ENCODE data around the gene C4orf51.
A peak's percentile ranks its signal among the peaks of the same experiment; 100 is the strongest.

The C4orf51 gene

DNA sequence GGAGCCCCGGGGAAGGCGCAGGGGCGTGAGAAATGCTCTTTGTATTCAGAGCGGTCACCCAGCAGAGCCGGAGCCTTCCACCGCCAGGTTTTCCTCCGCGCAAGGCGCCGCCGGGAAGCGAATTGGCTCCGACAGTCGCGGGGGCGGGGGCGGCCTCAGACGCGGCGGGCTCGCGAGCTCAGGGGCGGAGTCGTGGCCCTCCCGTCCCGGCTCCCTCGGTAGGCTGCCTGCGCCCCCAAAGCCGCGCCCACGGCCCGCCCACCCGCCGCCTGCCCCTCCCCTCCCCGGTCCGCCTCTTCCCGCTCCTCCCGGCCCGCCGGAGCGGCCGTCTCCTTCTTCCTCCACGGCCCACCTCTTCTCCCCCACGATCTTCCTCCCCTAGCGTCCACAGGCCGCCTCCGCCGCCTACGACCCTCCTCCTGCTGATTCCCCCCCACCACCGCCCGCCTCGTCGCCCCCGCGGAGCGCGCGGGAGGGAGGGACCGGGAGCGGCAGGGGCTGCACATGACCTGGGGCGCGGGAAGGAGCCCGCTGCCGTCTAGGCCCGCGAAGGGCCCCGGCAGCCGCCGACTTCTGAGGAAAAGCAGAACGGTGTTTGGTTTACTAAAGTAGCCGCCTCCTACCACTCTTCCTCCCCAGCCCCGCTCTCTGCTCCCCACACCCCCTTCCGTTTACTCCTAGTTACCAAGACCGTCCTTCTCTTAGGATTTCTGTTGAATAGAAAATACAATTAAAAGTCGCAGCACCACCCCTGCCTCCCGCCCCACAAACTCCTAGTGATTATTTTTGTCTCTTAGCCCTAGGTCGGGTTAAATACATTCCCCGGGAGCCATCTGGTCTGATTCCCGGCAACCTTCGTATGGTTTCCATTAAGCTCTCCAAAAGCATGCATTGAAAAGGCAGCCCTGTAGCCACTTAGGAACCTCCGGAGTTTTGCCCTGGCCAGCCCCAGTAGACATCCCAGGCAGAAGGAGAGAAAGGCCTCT lies 53.2 kb downstream of the C4orf51 start:
- H3K4me3 ChIP-seq (ENCODE audit: low read depth in 1 of 2, low read length in 1 of 2): peak overlapping the region; percentile 45 to 62
- H3K9me3 ChIP-seq: no peaks in the 10 kb centered on the region
- peaks cover 34% of the 10 kb centered on the region for H3K27me3 ChIP-seq
- TF ChIP-seq, protein P1, sequence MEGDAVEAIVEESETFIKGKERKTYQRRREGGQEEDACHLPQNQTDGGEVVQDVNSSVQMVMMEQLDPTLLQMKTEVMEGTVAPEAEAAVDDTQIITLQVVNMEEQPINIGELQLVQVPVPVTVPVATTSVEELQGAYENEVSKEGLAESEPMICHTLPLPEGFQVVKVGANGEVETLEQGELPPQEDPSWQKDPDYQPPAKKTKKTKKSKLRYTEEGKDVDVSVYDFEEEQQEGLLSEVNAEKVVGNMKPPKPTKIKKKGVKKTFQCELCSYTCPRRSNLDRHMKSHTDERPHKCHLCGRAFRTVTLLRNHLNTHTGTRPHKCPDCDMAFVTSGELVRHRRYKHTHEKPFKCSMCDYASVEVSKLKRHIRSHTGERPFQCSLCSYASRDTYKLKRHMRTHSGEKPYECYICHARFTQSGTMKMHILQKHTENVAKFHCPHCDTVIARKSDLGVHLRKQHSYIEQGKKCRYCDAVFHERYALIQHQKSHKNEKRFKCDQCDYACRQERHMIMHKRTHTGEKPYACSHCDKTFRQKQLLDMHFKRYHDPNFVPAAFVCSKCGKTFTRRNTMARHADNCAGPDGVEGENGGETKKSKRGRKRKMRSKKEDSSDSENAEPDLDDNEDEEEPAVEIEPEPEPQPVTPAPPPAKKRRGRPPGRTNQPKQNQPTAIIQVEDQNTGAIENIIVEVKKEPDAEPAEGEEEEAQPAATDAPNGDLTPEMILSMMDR (IDR thresholded peaks at IDR 0.05): no peak
- peaks cover 0 to 13% of the 10 kb centered on the region in 2 experiments for H3K4me1 ChIP-seq (ENCODE audit: control insufficient read depth in 1 of 2, insufficient read depth in 1 of 2, low read depth in 1 of 2, low read length in 1 of 2)
- H3K36me3 ChIP-seq: no peaks in the 10 kb centered on the region
- H3K27ac ChIP-seq: peak overlapping the region; percentile 41

DNA sequence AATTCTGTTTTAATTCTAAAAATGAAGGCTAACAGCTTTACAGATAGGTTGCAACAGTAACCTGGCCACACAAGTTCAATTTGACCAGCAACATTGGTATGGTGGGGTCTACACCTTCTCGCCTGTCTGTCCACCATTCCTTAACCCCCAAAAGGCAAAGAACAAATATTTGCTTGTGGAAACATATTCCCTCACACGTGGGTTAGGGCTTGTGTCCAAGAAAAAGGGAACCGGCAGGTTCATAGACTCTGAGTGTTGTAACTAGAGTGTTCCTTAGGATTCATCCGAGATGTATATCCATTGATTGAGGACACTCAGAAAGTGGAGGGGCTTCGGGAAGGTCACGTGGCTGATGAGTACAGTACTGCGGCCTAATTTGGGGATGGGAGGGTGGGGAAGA lies 54.1 kb downstream of the C4orf51 start:
- H3K4me1 ChIP-seq (ENCODE audit: control insufficient read depth in 1 of 2, insufficient read depth in 1 of 2, low read depth in 1 of 2, low read length in 1 of 2): peaks cover 0 to 13% of the 10 kb centered on the region in 2 experiments
- no peaks in the 10 kb centered on the region for H3K36me3 ChIP-seq
- no peaks in the 10 kb centered on the region for H3K9me3 ChIP-seq
- no peak overlapping the region for H3K4me3 ChIP-seq (ENCODE audit: low read depth in 1 of 2, low read length in 1 of 2)
- TF ChIP-seq, protein P1 (IDR thresholded peaks at IDR 0.05): no peak
- no peak overlapping the region for H3K27ac ChIP-seq
- H3K27me3 ChIP-seq: peaks cover 34% of the 10 kb centered on the region

GRCh38 chr4:145734576-145735346 lies 54.8 kb downstream of the C4orf51 start:
- Histone ChIP-seq H3K27me3 (peaks cover 36% of the 10 kb centered on the region), H3K36me3 (no peaks in the 10 kb centered on the region), H3K4me1 (ENCODE audit: control insufficient read depth in 1 of 2, insufficient read depth in 1 of 2, low read depth in 1 of 2, low read length in 1 of 2) (peaks cover 0 to 13% of the 10 kb centered on the region in 2 experiments), H3K9me3 (no peaks in the 10 kb centered on the region), H3K27ac (no peak overlapping the region), H3K4me3 (ENCODE audit: low read depth in 1 of 2, low read length in 1 of 2) (no peak overlapping the region)
- TF ChIP-seq, protein P1 (IDR thresholded peaks at IDR 0.05): no peak

DNA sequence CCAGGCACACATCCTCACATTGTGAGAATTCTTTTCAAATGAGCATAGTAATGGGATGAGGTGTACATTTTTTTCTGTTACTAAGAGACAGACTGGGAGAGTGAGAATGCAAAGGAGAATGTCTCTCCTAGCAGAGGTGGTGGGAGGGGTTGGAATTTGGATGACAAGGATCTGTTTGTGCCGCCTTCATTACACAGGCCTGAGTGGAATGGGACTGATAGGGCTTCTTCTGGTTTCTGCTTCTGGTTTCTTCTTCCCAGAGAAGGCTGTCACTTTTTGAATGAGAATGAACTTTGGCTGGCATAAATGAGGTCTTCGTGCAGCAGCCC lies 55.4 kb downstream of the C4orf51 start:
- Histone ChIP-seq H3K9me3 (no peaks in the 10 kb centered on the region), H3K4me1 (ENCODE audit: control insufficient read depth in 1 of 2, insufficient read depth in 1 of 2, low read depth in 1 of 2, low read length in 1 of 2) (peaks cover 0 to 13% of the 10 kb centered on the region in 2 experiments), H3K36me3 (no peaks in the 10 kb centered on the region), H3K27me3 (peaks cover 37% of the 10 kb centered on the region), H3K4me3 (ENCODE audit: low read depth in 1 of 2, low read length in 1 of 2) (no peak overlapping the region), H3K27ac (no peak overlapping the region)
- TF ChIP-seq, protein P1 (IDR thresholded peaks at IDR 0.05): no peak

DNA sequence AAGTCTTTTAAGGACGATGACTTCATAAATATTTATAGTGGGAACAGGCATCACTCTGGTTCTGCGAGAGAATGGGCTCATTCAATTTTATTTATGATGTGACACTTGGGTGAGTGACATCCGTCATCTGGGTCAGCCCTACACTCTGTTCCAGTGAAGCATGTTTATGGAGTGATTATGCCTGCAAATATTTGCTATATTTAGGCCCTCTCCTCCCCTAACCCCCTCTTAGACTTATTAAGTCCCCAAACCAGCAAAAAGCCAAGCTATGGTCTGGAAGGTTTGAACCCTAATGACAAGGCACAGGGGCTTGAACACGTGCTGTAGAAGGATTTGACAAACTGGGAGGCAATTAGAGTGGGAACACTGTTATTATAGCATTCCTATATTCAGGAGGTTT lies 55.9 kb downstream of the C4orf51 start:
- Histone ChIP-seq H3K36me3 (no peaks in the 10 kb centered on the region), H3K4me3 (ENCODE audit: low read depth in 1 of 2, low read length in 1 of 2) (no peak overlapping the region), H3K9me3 (no peaks in the 10 kb centered on the region), H3K4me1 (ENCODE audit: control insufficient read depth in 1 of 2, insufficient read depth in 1 of 2, low read depth in 1 of 2, low read length in 1 of 2) (peaks cover 0 to 13% of the 10 kb centered on the region in 2 experiments), H3K27me3 (peaks cover 37% of the 10 kb centered on the region), H3K27ac (no peak overlapping the region)
- TF ChIP-seq, protein P1 (IDR thresholded peaks at IDR 0.05): no peak
